Thyroid gland (tissue), 4 donors: ENCODE measurements around the gene SNAPIN.

Experiments used
- POLR2A ChIP-seq, 2 donors: fragments of 450-650 bp; IDR thresholded peaks; one replicate each; pipeline ENCODE4 v1.6.1; 2017; ENCODE audit warnings: antibody characterized with exemption in 2 of 2, mild to moderate bottlenecking in 2 of 2, moderate library complexity in 1 of 2
- TF ChIP-seq, protein P1 (sequence below), 6 experiments: fragments of 200-600 bp in 3 of 6; fragments of 450-650 bp in 3 of 6; sonication (generic) in 3 of 6; IDR thresholded peaks; one replicate each; pipeline ENCODE4 v1.5.1; 2016 to 2019; ENCODE audit warnings: antibody characterized with exemption in 6 of 6, mild to moderate bottlenecking in 2 of 6, inconsistent platforms in 1 of 6, moderate library complexity in 1 of 6

DNA sequence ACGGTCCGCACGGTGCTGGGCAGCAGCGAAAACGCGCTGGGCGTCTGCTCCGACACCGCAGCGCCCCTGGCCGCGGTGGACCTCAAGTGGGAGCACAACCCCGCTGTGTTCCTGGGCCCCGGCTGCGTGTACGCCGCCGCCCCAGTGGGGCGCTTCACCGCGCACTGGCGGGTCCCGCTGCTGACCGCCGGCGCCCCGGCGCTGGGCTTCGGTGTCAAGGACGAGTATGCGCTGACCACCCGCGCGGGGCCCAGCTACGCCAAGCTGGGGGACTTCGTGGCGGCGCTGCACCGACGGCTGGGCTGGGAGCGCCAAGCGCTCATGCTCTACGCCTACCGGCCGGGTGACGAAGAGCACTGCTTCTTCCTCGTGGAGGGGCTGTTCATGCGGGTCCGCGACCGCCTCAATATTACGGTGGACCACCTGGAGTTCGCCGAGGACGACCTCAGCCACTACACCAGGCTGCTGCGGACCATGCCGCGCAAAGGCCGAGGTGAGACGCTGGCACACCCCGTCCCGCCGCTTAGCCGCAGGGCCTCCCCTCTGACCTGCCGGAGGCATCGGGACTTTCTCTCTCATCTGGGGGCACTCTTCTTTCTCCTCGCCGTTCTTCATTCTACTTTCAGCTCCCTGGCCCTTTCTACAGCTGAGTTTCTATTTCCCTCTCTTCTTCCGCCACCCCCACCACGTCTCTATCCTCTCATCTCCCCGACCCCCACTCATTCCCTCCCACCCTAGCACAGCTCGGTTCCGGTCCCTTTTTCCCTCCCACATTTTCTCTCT lies 21.0 kb downstream of the SNAPIN start:
- TF ChIP-seq POLR2A (IDR thresholded peaks at IDR 0.05): no peak
- TF ChIP-seq, protein P1, sequence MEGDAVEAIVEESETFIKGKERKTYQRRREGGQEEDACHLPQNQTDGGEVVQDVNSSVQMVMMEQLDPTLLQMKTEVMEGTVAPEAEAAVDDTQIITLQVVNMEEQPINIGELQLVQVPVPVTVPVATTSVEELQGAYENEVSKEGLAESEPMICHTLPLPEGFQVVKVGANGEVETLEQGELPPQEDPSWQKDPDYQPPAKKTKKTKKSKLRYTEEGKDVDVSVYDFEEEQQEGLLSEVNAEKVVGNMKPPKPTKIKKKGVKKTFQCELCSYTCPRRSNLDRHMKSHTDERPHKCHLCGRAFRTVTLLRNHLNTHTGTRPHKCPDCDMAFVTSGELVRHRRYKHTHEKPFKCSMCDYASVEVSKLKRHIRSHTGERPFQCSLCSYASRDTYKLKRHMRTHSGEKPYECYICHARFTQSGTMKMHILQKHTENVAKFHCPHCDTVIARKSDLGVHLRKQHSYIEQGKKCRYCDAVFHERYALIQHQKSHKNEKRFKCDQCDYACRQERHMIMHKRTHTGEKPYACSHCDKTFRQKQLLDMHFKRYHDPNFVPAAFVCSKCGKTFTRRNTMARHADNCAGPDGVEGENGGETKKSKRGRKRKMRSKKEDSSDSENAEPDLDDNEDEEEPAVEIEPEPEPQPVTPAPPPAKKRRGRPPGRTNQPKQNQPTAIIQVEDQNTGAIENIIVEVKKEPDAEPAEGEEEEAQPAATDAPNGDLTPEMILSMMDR (IDR thresholded peaks at IDR 0.05): peak in 2 of 6 experiments; percentile 11 to 19
